Transverse colon (tissue), 4 donors: ENCODE data around the gene PAPPA.

Source experiments
- CTCF ChIP-seq, 5 experiments: fragments of 200-600 bp in 3 of 5; fragments of 450-650 bp in 2 of 5; sonication (generic) in 3 of 5; IDR thresholded peaks; 1 replicate in 2 of 5; 2 replicates in 3 of 5; pipeline ENCODE4 v1.5.1; 2016 to 2017; ENCODE audit warnings: antibody characterized with exemption in 5 of 5, inconsistent platforms in 3 of 5, mild to moderate bottlenecking in 2 of 5, moderate library complexity in 1 of 5
- EP300 ChIP-seq: sonication (generic); formaldehyde crosslinking; IDR thresholded peaks from one replicate; pipeline ENCODE4 v1.6.1; 2017; ENCODE audit warnings: antibody characterized with exemption, low read depth
- POLR2A ChIP-seq: fragments of 450-650 bp; IDR thresholded peaks from one replicate; pipeline ENCODE4 v1.6.1; 2016; ENCODE audit warnings: antibody characterized with exemption, mild to moderate bottlenecking, moderate library complexity
- POLR2AphosphoS5 ChIP-seq, 3 donors: sonication (generic); formaldehyde crosslinking; IDR thresholded peaks; one replicate each; pipeline ENCODE4 v1.6.1; 2016; ENCODE audit warnings: antibody characterized with exemption in 3 of 3

- TF ChIP-seq CTCF (IDR thresholded peaks at IDR 0.05), result no peak
- no peak for TF ChIP-seq POLR2A
- TF ChIP-seq EP300, result no peak
- no peak for TF ChIP-seq POLR2AphosphoS5 (IDR thresholded peaks at IDR 0.05)
These were observed 252.9 kb downstream of the PAPPA start for GRCh38 chr9:116406469-116406868.
